ENCODE results near the gene CACNA1S.

CACNA1S gene

DNA sequence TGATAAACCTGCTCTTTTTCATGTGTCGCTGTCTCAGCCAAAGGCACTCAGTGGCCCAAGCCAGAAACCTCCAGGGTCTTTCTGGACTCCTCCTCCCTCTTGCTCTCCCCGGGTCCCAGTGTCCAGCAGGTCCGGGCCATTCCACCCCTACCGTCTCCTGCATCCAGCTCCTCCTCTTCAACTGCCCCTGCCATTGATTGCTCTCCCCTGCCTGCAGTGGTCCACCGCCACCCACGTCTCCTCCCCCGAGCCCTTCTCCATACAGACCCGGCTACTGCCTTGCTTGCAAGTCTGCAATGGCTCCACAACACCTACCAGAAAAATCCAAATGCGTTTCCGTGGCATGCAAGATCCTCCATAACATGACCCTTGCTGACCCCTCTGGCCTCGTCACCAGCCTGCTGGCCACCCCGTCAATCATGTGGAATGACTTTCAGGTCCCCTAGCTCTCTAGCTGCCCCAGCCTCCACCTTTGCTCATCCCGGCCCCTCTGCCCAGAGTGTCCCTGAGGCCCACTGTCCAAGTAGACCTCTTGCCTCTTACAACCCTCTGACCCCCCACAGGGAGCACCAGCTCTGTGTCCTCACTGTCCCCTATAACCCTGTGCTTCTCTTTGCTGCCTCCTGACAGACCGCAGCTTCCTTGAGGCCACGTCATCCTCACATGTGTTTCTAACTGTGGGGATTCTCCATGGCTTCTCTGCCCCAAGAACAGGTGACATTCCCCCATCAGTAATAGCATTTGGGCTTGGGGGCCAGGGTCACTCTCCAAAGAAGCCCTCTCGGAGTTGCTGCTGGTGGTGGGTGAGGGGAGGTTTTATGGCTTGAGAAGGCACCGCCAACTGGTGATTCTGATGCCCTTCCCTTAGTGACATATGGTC lies 15.0 kb downstream of the CACNA1S start:
- Histone ChIP-seq H3K4me3 (ENCODE audit: low read depth, low read length) (no peak overlapping the region), H3K4me1 (ENCODE audit: control insufficient read depth, insufficient read depth, low read length) (no peaks in the 10 kb centered on the region), H3K9me3 (ENCODE audit: control insufficient read depth, insufficient read depth, low read length) (no peaks in the 10 kb centered on the region), H3K9ac (ENCODE audit: low read depth, low read length) (no peak overlapping the region), H3K36me3 (ENCODE audit: control insufficient read depth, insufficient read depth, low read length) (no peaks in the 10 kb centered on the region), H3K27me3 (ENCODE audit: control insufficient read depth, insufficient read depth, low read length) (no peaks in the 10 kb centered on the region)

DNA sequence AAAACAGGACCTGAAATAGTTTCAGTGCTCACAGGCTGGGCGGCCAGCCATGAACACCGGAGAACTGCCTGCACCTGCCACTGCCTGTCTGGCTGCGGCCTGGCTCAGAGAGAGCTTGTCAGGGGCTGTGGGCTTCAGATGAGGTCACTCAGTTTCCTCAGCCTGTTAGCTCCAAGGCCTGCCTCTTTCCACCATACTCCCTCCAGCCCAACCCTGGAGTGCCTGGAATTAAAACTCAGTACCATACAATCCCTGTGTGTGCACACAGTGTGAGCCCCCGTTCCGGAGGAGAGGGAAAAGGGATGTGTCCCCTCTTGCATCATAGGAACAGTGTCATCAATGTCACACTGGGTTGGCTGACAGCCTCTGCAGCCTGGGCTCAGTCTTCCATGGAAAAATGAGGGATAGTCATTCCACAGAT lies 16.2 kb downstream of the CACNA1S start:
- H3K36me3 ChIP-seq (ENCODE audit: control insufficient read depth, insufficient read depth, low read length): no peaks in the 10 kb centered on the region
- H3K27me3 ChIP-seq (ENCODE audit: control insufficient read depth, insufficient read depth, low read length): no peaks in the 10 kb centered on the region
- H3K4me1 ChIP-seq (ENCODE audit: control insufficient read depth, insufficient read depth, low read length): no peaks in the 10 kb centered on the region
- H3K9me3 ChIP-seq (ENCODE audit: control insufficient read depth, insufficient read depth, low read length): no peaks in the 10 kb centered on the region
- H3K9ac ChIP-seq (ENCODE audit: low read depth, low read length): no peak overlapping the region
- H3K4me3 ChIP-seq (ENCODE audit: low read depth, low read length): no peak overlapping the region

DNA sequence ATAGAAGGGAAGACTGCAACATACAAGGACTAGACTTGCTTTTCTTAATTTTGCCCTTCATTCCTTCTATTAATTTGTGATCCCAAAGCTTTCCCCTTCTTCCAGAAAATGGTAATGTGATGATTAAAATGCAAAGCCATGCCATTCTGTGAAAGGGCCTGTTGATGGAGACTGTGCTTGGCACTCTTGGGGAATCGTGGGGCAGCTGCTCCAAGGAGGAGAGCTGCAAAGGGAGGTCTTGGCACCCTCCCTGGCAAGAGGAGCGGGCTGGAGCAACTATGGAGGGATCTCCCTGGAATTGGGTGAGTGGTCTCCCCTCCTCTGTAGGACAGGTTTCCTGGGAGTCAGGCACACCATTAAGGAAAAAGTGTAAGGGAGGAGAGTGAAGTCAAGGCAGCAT lies 16.6 kb downstream of the CACNA1S start:
- Histone ChIP-seq H3K9me3 (ENCODE audit: control insufficient read depth, insufficient read depth, low read length) (no peaks in the 10 kb centered on the region), H3K9ac (ENCODE audit: low read depth, low read length) (no peak overlapping the region), H3K36me3 (ENCODE audit: control insufficient read depth, insufficient read depth, low read length) (no peaks in the 10 kb centered on the region), H3K4me3 (ENCODE audit: low read depth, low read length) (no peak overlapping the region), H3K27me3 (ENCODE audit: control insufficient read depth, insufficient read depth, low read length) (no peaks in the 10 kb centered on the region), H3K4me1 (ENCODE audit: control insufficient read depth, insufficient read depth, low read length) (no peaks in the 10 kb centered on the region)

DNA sequence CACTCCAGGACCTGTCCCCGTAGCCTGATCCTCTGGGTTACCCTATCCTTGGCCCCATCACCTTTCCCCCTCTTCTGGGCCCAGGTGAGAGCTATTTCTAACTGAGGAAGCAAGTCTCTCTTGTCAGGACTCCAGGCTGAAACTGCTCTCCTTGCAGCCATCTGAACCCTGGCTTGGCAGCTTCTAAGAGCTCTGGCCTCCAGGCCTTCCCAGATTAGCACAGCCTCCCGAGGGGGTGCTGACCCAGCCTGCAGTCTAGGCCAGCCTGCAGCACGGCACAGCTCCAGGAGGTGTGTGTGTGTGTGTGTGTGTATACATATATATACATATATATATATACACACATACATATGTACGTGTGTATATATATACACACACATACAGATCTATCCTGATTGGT lies 17.4 kb downstream of the CACNA1S start:
- no peak overlapping the region for H3K9ac ChIP-seq (ENCODE audit: low read depth, low read length)
- no peaks in the 10 kb centered on the region for H3K27me3 ChIP-seq (ENCODE audit: control insufficient read depth, insufficient read depth, low read length)
- no peaks in the 10 kb centered on the region for H3K36me3 ChIP-seq (ENCODE audit: control insufficient read depth, insufficient read depth, low read length)

DNA sequence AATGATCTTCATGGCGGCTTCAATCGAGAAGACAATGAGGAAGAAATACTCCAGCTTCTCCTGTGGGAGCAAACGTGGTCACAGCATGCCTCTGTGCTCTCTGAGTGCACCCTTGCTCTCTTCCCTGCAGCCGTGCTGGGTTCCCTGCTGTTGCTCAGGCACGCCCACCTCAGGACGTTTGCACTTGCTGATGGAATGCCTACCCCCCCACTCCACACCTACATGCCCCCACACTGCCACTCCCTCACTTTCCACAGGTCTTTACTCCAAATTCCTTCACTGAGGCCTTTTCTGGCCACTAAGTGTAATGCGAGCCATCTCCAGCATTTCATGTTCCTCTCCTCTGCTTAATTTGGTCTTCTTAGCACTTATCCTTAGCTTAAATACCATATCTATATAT lies 18.3 kb downstream of the CACNA1S start:
- Histone ChIP-seq H3K27me3 (ENCODE audit: control insufficient read depth, insufficient read depth, low read length) (no peaks in the 10 kb centered on the region), H3K4me3 (ENCODE audit: low read depth, low read length) (no peak overlapping the region), H3K9me3 (ENCODE audit: control insufficient read depth, insufficient read depth, low read length) (no peaks in the 10 kb centered on the region), H3K36me3 (ENCODE audit: control insufficient read depth, insufficient read depth, low read length) (no peaks in the 10 kb centered on the region), H3K4me1 (ENCODE audit: control insufficient read depth, insufficient read depth, low read length) (peaks cover 2% of the 10 kb centered on the region), H3K9ac (ENCODE audit: low read depth, low read length) (no peak overlapping the region)

More for the DNA sequence above, 17.4 kb downstream of the CACNA1S start:
- Histone ChIP-seq H3K4me3 (ENCODE audit: low read depth, low read length) (no peak overlapping the region), H3K4me1 (ENCODE audit: control insufficient read depth, insufficient read depth, low read length) (no peaks in the 10 kb centered on the region), H3K9me3 (ENCODE audit: control insufficient read depth, insufficient read depth, low read length) (no peaks in the 10 kb centered on the region)

DNA sequence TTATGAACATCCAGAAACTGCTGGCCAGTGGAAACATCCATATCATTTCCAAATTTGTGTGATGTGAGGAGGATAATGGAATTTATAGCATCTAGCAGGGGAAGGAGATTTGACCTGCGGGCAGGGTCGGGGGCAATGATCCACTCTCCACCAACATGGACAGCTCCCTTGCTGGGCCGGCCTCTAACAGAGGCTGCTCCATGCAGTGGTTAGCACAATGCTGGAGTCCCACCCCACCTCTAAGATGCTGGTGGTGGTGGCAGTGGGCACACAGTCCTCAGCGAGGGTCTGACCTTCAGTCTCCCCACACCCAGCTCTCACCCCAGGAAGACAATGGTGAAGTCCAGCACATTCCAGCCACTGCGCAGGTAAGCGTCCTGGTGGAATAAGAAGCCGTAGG lies 18.7 kb downstream of the CACNA1S start:
- H3K36me3 ChIP-seq (ENCODE audit: control insufficient read depth, insufficient read depth, low read length): no peaks in the 10 kb centered on the region
- H3K27me3 ChIP-seq (ENCODE audit: control insufficient read depth, insufficient read depth, low read length): no peaks in the 10 kb centered on the region
- no peaks in the 10 kb centered on the region for H3K9me3 ChIP-seq (ENCODE audit: control insufficient read depth, insufficient read depth, low read length)
- H3K4me3 ChIP-seq (ENCODE audit: low read depth, low read length): no peak overlapping the region
- H3K4me1 ChIP-seq (ENCODE audit: control insufficient read depth, insufficient read depth, low read length): peaks cover 2% of the 10 kb centered on the region
- H3K9ac ChIP-seq (ENCODE audit: low read depth, low read length): no peak overlapping the region

DNA sequence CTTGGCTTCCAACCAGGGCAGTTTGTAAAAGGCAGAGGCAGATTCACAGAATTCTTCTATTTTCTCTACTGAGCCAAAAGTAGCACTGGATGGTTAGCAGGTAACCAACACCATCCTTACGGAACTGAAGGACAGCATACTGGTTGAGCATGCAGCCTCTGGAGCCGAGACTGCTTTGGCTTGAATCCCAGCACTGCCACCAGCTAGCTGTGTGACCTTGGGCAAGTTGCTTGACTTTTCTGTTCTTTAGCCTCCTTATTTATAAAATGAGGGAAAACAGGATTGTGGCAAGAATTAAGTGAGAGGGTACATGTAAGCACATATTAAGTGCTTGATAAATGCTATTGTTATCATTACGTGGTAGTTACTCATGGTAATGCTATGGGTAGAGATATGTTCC lies 19.5 kb downstream of the CACNA1S start:
- H3K27me3 ChIP-seq (ENCODE audit: control insufficient read depth, insufficient read depth, low read length): no peaks in the 10 kb centered on the region
- no peaks in the 10 kb centered on the region for H3K9me3 ChIP-seq (ENCODE audit: control insufficient read depth, insufficient read depth, low read length)
- H3K4me1 ChIP-seq (ENCODE audit: control insufficient read depth, insufficient read depth, low read length): peaks cover 2% of the 10 kb centered on the region
- no peak overlapping the region for H3K9ac ChIP-seq (ENCODE audit: low read depth, low read length)
- no peak overlapping the region for H3K4me3 ChIP-seq (ENCODE audit: low read depth, low read length)
- no peaks in the 10 kb centered on the region for H3K36me3 ChIP-seq (ENCODE audit: control insufficient read depth, insufficient read depth, low read length)

DNA sequence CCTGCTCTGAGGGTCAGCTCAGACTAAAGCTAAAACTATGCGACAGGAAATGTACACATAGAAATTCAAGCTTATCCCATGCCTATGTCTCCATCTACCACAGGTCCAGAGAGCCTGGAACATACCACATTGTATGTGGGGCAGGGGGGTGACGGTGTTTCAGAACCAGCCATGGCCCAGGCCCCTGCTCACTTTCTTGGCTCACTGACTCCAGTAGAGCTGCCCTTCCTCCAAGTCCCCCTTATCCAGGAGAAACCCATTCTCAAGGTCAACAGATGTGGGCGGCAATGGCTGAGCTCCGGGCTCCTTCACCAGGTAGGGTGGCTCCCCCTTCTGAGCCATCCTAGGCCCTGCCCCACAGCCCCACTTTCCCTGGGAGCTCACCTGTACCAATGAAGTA lies 21.0 kb downstream of the CACNA1S start:
- H3K27me3 ChIP-seq (ENCODE audit: control insufficient read depth, insufficient read depth, low read length): no peaks in the 10 kb centered on the region
- H3K9me3 ChIP-seq (ENCODE audit: control insufficient read depth, insufficient read depth, low read length): no peaks in the 10 kb centered on the region
- H3K9ac ChIP-seq (ENCODE audit: low read depth, low read length): no peak overlapping the region
- no peak overlapping the region for H3K4me3 ChIP-seq (ENCODE audit: low read depth, low read length)
- H3K4me1 ChIP-seq (ENCODE audit: control insufficient read depth, insufficient read depth, low read length): peaks cover 2% of the 10 kb centered on the region
- H3K36me3 ChIP-seq (ENCODE audit: control insufficient read depth, insufficient read depth, low read length): no peaks in the 10 kb centered on the region

DNA sequence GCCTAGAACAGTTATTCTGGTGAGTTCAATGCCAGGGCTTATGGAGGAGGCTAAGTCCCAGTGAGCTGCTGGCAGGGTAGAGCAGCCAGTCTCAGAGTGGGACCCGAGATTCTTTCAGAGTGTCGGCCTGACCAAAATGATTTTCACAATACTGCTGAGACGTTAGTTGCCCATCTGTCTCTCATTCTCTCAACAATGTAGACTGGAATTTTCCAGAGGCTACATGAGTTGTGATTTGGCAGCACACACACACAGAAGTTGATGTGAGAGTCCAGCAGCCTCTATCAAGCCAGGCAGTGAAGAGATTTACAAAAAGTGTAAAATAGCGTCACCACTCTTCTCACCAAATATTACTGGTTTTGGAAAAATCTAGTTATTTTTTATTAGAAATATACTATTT lies 21.7 kb downstream of the CACNA1S start:
- peaks cover 2% of the 10 kb centered on the region for H3K27me3 ChIP-seq (ENCODE audit: control insufficient read depth, insufficient read depth, low read length)
- H3K4me1 ChIP-seq (ENCODE audit: control insufficient read depth, insufficient read depth, low read length): peaks cover 2% of the 10 kb centered on the region
- H3K9me3 ChIP-seq (ENCODE audit: control insufficient read depth, insufficient read depth, low read length): no peaks in the 10 kb centered on the region
- no peaks in the 10 kb centered on the region for H3K36me3 ChIP-seq (ENCODE audit: control insufficient read depth, insufficient read depth, low read length)
- no peak overlapping the region for H3K9ac ChIP-seq (ENCODE audit: low read depth, low read length)
- no peak overlapping the region for H3K4me3 ChIP-seq (ENCODE audit: low read depth, low read length)

DNA sequence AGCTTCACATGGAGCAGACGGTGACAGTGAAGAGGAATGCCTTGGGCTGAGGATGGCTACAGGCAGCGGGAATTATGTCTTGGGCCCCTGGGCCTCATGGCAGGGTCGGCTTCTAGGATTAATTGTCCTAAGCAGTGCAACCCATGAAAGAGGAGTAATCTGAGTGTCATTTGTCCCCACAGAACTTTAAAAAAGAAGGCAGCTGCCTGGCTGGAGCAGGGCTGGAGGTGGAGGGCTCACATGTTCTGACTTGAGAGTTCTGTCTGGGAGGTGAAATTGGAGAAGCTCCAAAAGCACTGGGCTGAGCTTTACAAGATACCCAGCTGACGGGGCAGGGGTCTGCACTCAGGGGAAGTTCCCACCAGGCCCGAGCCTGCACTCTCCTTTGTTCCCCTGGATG lies 22.6 kb downstream of the CACNA1S start:
- Histone ChIP-seq H3K4me1 (ENCODE audit: control insufficient read depth, insufficient read depth, low read length) (peaks cover 2% of the 10 kb centered on the region), H3K27me3 (ENCODE audit: control insufficient read depth, insufficient read depth, low read length) (peaks cover 2% of the 10 kb centered on the region), H3K9me3 (ENCODE audit: control insufficient read depth, insufficient read depth, low read length) (no peaks in the 10 kb centered on the region), H3K4me3 (ENCODE audit: low read depth, low read length) (no peak overlapping the region), H3K36me3 (ENCODE audit: control insufficient read depth, insufficient read depth, low read length) (no peaks in the 10 kb centered on the region), H3K9ac (ENCODE audit: low read depth, low read length) (no peak overlapping the region)

DNA sequence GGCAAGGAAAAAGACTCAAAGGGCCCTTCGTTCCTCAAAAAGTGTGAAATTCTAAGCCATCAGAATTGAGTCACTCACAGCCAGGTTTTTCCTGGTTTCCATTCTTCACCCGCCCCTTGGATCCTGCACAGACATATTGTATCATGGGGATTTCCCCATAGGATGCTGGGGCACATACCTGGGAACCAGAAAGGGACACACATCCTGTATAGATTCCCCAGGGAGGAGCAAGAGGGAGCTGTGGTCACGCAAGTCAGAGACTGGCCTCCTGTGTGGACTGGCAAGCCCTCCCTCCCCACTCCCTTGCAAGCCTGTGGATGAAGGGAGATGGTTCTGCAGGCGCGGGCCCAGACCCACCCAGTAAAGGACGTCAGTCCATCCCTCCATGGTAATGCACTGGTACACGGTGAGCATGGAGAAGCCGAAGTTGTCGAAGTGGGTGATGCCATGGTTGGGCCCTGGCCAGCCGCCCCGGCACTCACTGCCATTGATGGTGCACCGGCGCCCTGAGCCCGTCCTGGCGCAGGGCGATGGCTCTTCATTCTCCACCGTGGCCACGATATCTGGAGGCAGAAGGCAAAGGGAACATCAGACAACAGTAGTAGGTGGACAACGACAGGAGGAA lies 23.2 kb downstream of the CACNA1S start:
- H3K9ac ChIP-seq (ENCODE audit: low read depth, low read length): no peak overlapping the region
- H3K27me3 ChIP-seq (ENCODE audit: control insufficient read depth, insufficient read depth, low read length): peaks cover 2% of the 10 kb centered on the region
- no peak overlapping the region for H3K4me3 ChIP-seq (ENCODE audit: low read depth, low read length)
- peaks cover 2% of the 10 kb centered on the region for H3K4me1 ChIP-seq (ENCODE audit: control insufficient read depth, insufficient read depth, low read length)
- H3K36me3 ChIP-seq (ENCODE audit: control insufficient read depth, insufficient read depth, low read length): no peaks in the 10 kb centered on the region
- H3K9me3 ChIP-seq (ENCODE audit: control insufficient read depth, insufficient read depth, low read length): no peaks in the 10 kb centered on the region

DNA sequence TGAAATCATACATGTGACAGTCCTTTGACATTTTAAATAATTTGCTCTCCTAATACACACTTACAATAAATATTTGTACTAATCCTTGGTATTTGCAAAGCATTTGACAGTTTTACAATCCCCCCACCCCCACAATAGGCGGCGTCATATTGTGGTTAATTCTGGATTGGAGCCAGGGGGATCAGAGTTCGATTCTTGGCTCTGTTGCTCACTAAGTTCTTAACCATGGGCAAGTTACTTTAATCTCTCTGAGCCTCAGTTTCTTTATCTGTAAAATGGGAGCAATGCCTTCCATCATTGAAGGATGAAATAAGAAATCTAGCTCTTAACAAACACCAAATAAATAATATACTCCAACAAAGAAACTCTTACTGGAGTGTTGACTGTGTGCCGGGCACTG lies 23.8 kb downstream of the CACNA1S start:
- H3K4me1 ChIP-seq (ENCODE audit: control insufficient read depth, insufficient read depth, low read length): peaks cover 2% of the 10 kb centered on the region
- H3K4me3 ChIP-seq (ENCODE audit: low read depth, low read length): no peak overlapping the region
- H3K36me3 ChIP-seq (ENCODE audit: control insufficient read depth, insufficient read depth, low read length): no peaks in the 10 kb centered on the region
- peaks cover 2% of the 10 kb centered on the region for H3K27me3 ChIP-seq (ENCODE audit: control insufficient read depth, insufficient read depth, low read length)
- no peak overlapping the region for H3K9ac ChIP-seq (ENCODE audit: low read depth, low read length)
- no peaks in the 10 kb centered on the region for H3K9me3 ChIP-seq (ENCODE audit: control insufficient read depth, insufficient read depth, low read length)
